Right lobe of liver (tissue), 4 donors: ENCODE data around the gene SLC30A2.

Experiments
- POLR2A ChIP-seq: fragments of 450-650 bp; IDR thresholded peaks from one replicate; pipeline ENCODE4 v1.6.1; 2017; ENCODE audit warnings: antibody characterized with exemption, mild to moderate bottlenecking
- TF ChIP-seq, protein P1 (sequence below), 4 donors: fragments of 200-600 bp in 3 of 4; fragments of 450-650 bp in 1 of 4; IDR thresholded peaks; one replicate each; pipeline versions ENCODE4 v1.5.1 to v1.8.0; 2016 to 2022; ENCODE audit warnings: antibody characterized with exemption in 4 of 4, mild to moderate bottlenecking in 2 of 4
- donor health status: DM: no; HTN: no; CAD: no.
- donor health status: DM: no; HTN: no; CAD: no.
- donor health status: DM: no; HTN: yes; CAD: no.

DNA sequence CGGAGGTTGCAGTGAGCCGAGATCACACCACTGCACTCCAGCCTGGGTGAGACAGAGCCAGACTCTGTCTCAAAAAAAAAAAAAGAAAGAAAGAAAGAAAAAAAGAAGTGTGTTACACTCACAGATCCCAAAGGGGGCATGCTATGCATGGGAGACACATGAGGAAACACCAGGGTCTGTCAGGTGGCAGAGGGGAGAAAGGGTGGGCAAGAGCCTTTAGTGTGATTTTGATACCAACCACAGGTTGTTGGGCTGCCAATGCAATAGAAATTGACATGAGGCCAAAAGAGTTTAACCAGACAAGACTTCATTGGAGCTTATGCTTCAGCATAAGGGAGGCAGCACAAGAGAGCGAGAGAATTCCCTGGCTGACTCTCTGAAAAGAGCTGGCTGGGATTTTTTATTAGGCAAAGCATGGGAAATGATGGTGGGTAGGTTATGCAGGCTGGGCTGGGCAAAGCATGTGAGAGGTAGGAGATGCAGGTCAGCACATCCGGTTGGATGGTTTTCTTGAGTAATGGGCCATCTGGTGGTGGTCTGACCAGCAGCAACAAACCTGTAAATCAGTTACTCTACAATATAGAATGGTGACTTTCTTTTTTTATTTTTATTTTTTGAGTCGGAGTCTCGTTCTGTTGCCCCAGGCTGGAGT is 36.0 kb downstream of the SLC30A2 start:
- TF ChIP-seq, protein P1, sequence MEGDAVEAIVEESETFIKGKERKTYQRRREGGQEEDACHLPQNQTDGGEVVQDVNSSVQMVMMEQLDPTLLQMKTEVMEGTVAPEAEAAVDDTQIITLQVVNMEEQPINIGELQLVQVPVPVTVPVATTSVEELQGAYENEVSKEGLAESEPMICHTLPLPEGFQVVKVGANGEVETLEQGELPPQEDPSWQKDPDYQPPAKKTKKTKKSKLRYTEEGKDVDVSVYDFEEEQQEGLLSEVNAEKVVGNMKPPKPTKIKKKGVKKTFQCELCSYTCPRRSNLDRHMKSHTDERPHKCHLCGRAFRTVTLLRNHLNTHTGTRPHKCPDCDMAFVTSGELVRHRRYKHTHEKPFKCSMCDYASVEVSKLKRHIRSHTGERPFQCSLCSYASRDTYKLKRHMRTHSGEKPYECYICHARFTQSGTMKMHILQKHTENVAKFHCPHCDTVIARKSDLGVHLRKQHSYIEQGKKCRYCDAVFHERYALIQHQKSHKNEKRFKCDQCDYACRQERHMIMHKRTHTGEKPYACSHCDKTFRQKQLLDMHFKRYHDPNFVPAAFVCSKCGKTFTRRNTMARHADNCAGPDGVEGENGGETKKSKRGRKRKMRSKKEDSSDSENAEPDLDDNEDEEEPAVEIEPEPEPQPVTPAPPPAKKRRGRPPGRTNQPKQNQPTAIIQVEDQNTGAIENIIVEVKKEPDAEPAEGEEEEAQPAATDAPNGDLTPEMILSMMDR (IDR thresholded peaks at IDR 0.05), result no peak
- no peak for TF ChIP-seq POLR2A
